Skeletal muscle satellite cell (primary cell): Measurements from ENCODE around the gene CDH12. TPM values are rescaled to one million over a fixed set of nuclear protein-coding genes. Genes with fewer than 3 reads are reported as not detected.
"Not testable (repeated sequence)": the region's sequence is repeated elsewhere in the genome, so short reads cannot be mapped to it uniquely, and the experiment has no call there.

Experiments
- H3K27me3 ChIP-seq: 2 replicates; pipeline ENCODE4 v1.7.0; 2013; ENCODE audit warnings: low read length; ENCODE audit not compliant: control insufficient read depth, insufficient read depth
- H3K36me3 ChIP-seq: 2 replicates; pipeline ENCODE4 v1.7.0; 2013; ENCODE audit warnings: mild to moderate bottlenecking, control low read depth, low read length; ENCODE audit not compliant: insufficient read depth
- H3K4me1 ChIP-seq: 2 replicates; pipeline ENCODE4 v1.7.0; 2013; ENCODE audit warnings: low read length; ENCODE audit not compliant: control insufficient read depth, insufficient read depth
- H3K4me2 ChIP-seq: 2 replicates; pipeline ENCODE4 v1.7.0; 2013; ENCODE audit warnings: mild to moderate bottlenecking, low read length
- H3K4me3 ChIP-seq: 2 replicates; pipeline ENCODE4 v1.7.0; 2013; ENCODE audit warnings: low read length
- H3K9ac ChIP-seq: 2 replicates; pipeline ENCODE4 v1.7.0; 2013; ENCODE audit warnings: mild to moderate bottlenecking, low read depth, low read length, moderate library complexity
- H3K9me3 ChIP-seq: replicated peaks from 2 replicates; pipeline ENCODE4 v1.7.0; 2013; ENCODE audit warnings: mild to moderate bottlenecking, control low read depth, low read length
- total RNA-seq: library from RNA; depleted of rRNA; stranded (reverse); fragments of >200 nt; gene quantifications from 2 replicates; pipeline ENCODE4 v1.2.3, GENCODE V29; 2012; rRNA removed

CDH12 gene
- total RNA-seq = not detected in 2 replicates

DNA sequence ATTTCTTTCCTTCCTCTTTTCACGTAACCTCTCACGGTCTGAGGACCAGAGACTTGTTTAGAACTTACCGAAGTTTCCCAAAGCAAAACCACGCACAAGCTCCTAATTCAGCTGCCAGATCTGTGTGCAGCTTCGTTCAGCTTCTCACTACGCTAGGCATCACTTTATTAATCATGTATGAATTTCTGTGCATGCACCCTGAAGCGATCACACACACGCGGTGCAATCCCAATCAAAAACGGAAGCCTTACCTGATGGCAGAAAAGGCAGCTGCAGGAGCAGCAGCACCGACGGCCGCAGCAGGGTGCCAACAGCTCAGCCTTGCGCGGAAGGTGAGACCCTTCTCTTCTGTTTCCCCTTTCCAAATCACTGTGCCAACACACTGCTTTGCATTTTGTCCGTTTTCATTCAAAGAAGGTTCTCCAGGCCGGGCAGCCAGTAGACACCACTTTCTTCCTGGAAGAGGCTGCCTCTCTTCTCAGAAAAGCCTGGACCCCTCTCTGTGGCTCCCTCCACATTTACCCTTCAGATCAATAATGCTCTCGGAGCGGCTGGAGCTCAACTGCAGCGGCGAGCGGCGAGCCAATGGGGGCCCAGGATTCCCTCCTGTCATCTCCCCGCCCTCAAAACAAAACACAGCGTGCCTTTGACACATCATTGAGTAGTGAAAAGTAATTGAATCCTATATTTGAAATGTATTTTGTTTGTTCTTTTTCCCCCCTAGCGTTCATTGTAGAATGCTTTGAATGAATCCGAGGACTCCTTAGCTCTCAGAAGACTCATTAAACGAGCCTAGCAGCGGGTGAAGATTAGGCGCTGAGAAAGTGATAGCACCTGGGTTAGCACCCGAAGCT lies at the start of gene CDH12:
Gene CDH12, minus strand, starts transcription at position 538 of the 854 bp plus-strand sequence.
- Histone ChIP-seq H3K27me3 (no peaks in the 10 kb centered on the region), H3K4me2 (no peak within 1 kb of the TSS), H3K9me3 (peaks cover 6% of the 10 kb centered on the region), H3K9ac (no peak within 1 kb of the TSS), H3K36me3 (no peaks in the 10 kb centered on the region), H3K4me1 (no peaks in the 10 kb centered on the region), H3K4me3 (no peak within 1 kb of the TSS)

DNA sequence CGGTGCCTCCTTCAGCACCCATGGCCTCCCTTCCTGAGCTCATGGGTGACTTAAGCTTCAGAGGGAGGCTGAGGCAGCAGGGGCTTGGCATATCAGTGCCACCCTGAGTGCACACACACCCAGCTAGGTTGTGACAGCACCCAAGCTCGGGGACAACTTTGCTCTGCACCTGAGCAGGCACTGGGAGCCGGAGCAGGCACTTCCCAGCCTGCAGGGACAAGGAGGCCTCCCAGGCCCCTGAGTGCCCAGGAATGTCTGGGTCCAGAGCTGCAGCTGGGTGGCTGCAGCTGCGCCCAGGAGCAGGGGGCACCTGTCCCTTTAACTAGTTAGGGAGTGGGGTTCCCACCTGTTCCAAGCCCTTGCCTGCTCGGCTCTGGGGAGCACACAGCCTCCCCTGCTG lies 48.7 kb upstream of the CDH12 start:
- no peak overlapping the region for H3K9ac ChIP-seq
- no peaks in the 10 kb centered on the region for H3K36me3 ChIP-seq
- H3K9me3 ChIP-seq = peaks cover 8% of the 10 kb centered on the region
- no peaks in the 10 kb centered on the region for H3K4me1 ChIP-seq
- no peaks in the 10 kb centered on the region for H3K27me3 ChIP-seq
- H3K4me3 ChIP-seq = no peak overlapping the region
- H3K4me2 ChIP-seq = no peak overlapping the region

DNA sequence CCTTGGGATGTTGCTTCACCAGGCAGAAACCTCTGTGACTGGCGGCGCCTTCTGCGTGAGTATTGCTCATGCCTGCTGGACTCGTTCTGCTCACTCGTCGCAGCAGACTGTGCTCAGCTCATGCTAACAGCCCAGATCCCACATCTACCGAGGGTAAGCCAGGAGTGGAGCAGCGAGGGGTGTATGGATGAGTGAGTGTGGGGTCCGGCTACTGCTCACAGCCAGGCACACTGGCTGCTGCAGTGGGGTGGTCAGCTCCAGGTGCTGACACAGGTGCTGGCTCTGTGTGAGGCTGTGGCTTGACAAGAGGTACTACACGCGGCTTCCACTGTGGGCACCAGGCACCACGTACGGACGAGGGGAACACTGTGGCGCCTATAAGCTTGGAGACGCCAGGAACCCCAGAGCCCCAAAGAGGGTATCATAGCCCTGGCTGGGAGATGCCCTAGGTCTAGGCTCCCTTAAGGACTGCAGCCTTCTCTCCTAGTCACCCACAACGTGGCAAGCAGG lies 47.7 kb upstream of the CDH12 start:
- no peaks in the 10 kb centered on the region for H3K27me3 ChIP-seq
- H3K4me1 ChIP-seq = no peaks in the 10 kb centered on the region
- no peak overlapping the region for H3K4me3 ChIP-seq
- H3K36me3 ChIP-seq = no peaks in the 10 kb centered on the region
- H3K9me3 ChIP-seq = peaks cover 13% of the 10 kb centered on the region
- no peak overlapping the region for H3K4me2 ChIP-seq
- H3K9ac ChIP-seq = no peak overlapping the region

DNA sequence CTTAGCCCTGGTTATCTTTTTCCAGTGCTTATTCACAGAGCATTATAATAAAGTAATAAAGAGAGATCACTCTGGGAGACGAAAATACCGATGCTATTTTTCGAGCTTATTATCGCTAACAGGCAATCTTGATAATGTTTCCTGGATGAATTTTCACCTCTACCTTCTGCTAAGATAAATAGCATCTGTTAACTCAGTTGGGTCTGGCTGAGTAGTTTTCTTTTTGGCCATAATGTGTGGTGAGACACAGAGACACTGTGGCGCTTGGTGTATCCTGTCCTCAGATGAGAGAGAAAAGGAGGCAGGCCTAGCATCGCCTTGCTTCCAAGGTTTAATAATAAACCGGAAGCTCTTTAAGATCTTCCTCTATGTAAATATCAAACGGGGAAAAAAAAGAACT lies 46.2 kb upstream of the CDH12 start:
- Histone ChIP-seq H3K9me3 (peaks cover 11% of the 10 kb centered on the region), H3K9ac (no peak overlapping the region), H3K27me3 (no peaks in the 10 kb centered on the region), H3K4me3 (no peak overlapping the region), H3K4me2 (no peak overlapping the region), H3K4me1 (no peaks in the 10 kb centered on the region), H3K36me3 (no peaks in the 10 kb centered on the region)

DNA sequence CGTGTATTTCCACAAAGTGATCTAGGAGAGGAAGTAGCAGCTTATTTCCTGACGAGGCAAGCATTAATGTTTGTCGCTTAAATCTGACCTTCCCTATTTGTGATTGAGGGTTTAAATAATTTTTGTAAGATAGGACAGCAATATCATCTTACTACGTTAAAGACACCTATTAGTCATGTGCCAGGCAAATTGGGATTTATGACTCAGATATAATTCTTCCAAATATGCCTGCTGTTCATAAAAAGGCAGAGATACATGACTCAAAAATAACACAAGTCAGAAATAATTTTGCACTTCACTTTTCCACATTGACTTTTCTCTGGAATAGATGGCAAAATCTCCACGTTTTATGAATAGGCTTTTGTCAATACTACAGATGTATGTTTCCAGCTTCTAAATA lies 43.0 kb upstream of the CDH12 start:
- Histone ChIP-seq H3K9me3 (peaks cover 9% of the 10 kb centered on the region), H3K9ac (no peak overlapping the region), H3K4me1 (no peaks in the 10 kb centered on the region), H3K27me3 (no peaks in the 10 kb centered on the region), H3K4me3 (no peak overlapping the region), H3K36me3 (no peaks in the 10 kb centered on the region), H3K4me2 (no peak overlapping the region)

DNA sequence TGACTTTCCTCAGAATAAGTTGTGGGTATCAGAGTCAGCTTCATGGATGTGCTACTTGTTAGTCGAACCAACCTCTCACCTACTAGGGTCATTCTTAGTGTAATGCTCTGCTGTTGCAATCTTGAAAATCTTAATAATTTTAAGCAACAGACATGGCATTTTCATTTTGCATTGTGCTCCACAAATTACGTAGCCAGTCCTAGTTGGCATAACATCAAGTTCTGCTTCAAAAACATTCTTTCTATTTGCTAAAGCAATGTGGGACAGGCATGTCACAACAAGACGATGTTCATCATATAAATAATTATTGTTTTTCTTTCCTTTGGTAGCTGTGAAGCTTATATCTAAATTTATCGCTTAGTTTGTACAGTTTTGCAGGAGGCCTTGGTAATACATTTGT lies 39.3 kb upstream of the CDH12 start:
- no peak overlapping the region for H3K4me3 ChIP-seq
- H3K27me3 ChIP-seq = no peaks in the 10 kb centered on the region
- no peak overlapping the region for H3K4me2 ChIP-seq
- H3K9ac ChIP-seq = no peak overlapping the region
- peaks cover 9% of the 10 kb centered on the region for H3K9me3 ChIP-seq
- H3K36me3 ChIP-seq = no peaks in the 10 kb centered on the region
- H3K4me1 ChIP-seq = no peaks in the 10 kb centered on the region

DNA sequence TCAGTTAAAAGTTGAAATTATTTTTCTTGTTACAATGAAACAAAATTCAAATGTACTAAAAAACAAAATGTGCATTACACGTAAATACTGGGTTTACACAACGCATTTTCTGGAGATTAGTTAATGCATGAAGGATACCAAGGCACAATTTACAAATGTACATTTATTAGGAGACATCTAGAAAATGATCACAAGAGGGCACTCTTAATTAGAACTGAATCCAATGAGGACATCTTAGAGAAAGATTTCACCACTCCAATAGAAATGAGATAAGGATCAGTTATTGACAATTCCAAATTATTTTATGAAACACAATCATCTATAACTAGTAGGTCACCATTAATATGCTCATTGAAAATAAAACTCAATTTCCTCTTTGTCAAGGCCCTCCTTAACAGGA lies 36.6 kb upstream of the CDH12 start:
- Histone ChIP-seq H3K9me3 (peaks cover 5% of the 10 kb centered on the region), H3K4me2 (no peak overlapping the region), H3K27me3 (no peaks in the 10 kb centered on the region), H3K9ac (no peak overlapping the region), H3K4me3 (no peak overlapping the region), H3K36me3 (no peaks in the 10 kb centered on the region), H3K4me1 (no peaks in the 10 kb centered on the region)

DNA sequence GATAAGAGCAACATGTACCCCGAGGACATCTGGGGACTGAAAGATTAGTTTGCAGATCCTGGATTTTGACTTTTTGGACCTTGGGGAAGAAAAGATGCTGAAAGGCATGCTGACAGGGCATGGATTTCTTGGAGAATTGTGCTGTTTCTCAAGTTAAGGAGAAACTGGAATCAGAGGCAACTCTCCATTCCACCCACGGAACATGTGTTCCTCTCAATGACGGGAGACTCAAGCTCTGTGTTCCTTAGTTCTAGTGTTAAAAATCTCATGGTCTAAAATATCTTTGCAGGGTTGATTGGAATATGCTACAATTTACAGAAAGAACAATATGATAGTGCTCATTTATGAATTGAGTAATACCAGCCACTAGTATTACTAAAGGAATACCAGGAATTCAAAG lies 34.4 kb upstream of the CDH12 start:
- no peak overlapping the region for H3K4me3 ChIP-seq
- H3K27me3 ChIP-seq = no peaks in the 10 kb centered on the region
- no peaks in the 10 kb centered on the region for H3K36me3 ChIP-seq
- H3K4me2 ChIP-seq = no peak overlapping the region
- H3K4me1 ChIP-seq = no peaks in the 10 kb centered on the region
- H3K9ac ChIP-seq = no peak overlapping the region
- H3K9me3 ChIP-seq = peaks cover 5% of the 10 kb centered on the region

DNA sequence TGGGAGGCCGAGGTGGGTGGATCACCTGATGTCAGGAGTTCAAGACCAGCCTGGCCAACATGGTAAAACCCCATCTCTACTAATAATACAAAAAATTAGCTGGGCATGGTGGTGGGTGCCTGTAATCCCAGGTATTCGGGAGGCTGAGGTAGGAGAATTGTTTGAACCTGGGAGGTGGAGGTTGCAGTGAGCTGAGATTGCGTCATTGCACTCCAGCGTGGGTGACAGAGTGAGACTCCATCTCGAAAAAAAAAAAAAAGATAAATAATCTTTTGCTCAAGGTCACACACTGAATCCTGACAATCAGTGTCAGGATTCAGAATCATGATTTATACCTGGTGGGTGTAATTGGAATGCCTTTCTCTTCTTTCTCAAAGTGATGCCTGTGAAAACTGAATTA lies 5.8 kb upstream of the CDH12 start:
- not testable (repeated sequence) for H3K9me3 ChIP-seq, H3K36me3 ChIP-seq, H3K9ac ChIP-seq, H3K4me3 ChIP-seq, H3K4me1 ChIP-seq, H3K27me3 ChIP-seq, H3K4me2 ChIP-seq

DNA sequence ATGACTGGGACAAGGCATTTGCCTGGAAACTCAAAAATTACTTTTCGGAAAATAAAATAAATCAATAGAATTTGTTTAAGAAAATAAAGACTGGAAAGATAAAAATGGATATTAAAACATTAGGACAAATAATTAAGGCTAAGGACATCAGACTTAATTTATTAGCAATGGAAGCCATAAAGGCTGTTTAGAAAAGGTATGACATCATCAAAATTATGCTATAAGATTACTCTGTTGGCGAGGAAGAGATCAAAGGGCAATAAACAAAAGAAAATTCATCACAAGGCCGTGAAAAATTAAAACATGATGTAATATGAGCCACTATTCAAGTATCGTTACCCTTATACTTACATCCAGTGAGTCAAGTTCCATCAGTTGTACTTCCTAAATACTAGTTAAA lies 2.7 kb upstream of the CDH12 start:
- Histone ChIP-seq H3K27me3 (no peaks in the 10 kb centered on the region), H3K4me3 (no peak overlapping the region), H3K9me3 (no peaks in the 10 kb centered on the region), H3K36me3 (no peaks in the 10 kb centered on the region), H3K4me2 (no peak overlapping the region), H3K9ac (no peak overlapping the region), H3K4me1 (no peaks in the 10 kb centered on the region)

DNA sequence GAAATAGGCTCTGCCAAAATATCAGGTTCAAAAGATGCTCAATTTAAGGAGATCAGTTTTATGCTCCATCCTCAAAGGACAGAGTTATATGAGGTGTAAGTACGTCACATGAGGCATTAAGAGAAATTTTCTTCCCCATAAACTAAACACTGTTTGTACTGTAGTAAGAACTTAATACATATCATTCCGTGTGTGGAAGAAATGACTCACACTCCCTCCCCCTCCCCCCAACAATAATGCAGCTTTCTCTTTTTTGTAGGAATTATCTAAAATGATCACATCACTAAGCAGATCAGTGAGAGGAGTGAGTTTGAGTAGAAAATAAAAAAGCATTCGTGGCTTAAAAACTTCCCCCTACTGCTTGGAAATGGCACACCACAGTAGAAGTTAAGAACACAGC lies 2.2 kb downstream of the CDH12 start:
- no peak overlapping the region for H3K9ac ChIP-seq
- no peak overlapping the region for H3K4me2 ChIP-seq

DNA sequence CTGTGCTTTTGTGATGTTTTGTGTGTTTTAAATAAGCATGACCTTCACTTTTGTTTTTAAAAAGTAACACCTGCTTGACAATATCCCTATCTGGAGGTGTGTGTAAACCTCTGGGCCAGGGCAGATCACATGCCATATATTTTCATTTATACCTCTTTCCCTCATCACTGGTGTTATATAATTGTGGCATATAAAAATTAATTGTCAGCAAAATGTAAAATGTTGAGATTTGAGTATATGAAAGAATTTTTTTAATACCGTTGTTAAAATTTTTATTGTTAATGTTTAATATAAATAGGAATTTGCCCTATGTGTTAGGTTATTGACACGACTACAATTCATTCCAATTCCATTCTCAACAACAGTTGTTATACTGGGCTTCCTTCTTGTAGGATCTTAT lies 6.5 kb downstream of the CDH12 start:
- no peak overlapping the region for H3K4me2 ChIP-seq
- H3K27me3 ChIP-seq = no peaks in the 10 kb centered on the region
- H3K4me3 ChIP-seq = no peak overlapping the region
- H3K36me3 ChIP-seq = no peaks in the 10 kb centered on the region
- peaks cover 8% of the 10 kb centered on the region for H3K9me3 ChIP-seq
- H3K9ac ChIP-seq = no peak overlapping the region
- H3K4me1 ChIP-seq = no peaks in the 10 kb centered on the region

More for the DNA sequence above, 2.2 kb downstream of the CDH12 start:
- Histone ChIP-seq H3K4me1 (no peaks in the 10 kb centered on the region), H3K27me3 (no peaks in the 10 kb centered on the region), H3K4me3 (no peak overlapping the region), H3K9me3 (peaks cover 8% of the 10 kb centered on the region), H3K36me3 (no peaks in the 10 kb centered on the region)
